HL-60 (cell line): ENCODE data around the gene RALGAPB.

Source experiments
- DNase-seq, 2 experiments: peaks; one replicate each; pipeline ENCODE4 v3.0.0-alpha.2; 2010 to 2020; ENCODE audit warnings: low read depth in 1 of 2, low spot score in 1 of 2
- H3K27ac ChIP-seq: fragments of 250-450 bp; sonication (Bioruptor Pico); replicated peaks from 2 replicates; pipeline ENCODE4 v1.5.1; 2020; ENCODE audit warnings: mild to moderate bottlenecking, moderate library complexity
- H3K27me3 ChIP-seq: fragments of 250-450 bp; sonication (Bioruptor Pico); 2 replicates; pipeline ENCODE4 v1.5.1; 2021; ENCODE audit warnings: mild to moderate bottlenecking, moderate library complexity; ENCODE audit not compliant: insufficient read depth, poor library complexity, severe bottlenecking
- H3K4me3 ChIP-seq: replicated peaks from 2 replicates; pipeline ENCODE4 v1.5.1; 2011; ENCODE audit warnings: mild to moderate bottlenecking, control low read depth, low read length; ENCODE audit not compliant: insufficient read depth
- CTCF ChIP-seq: IDR thresholded peaks from one replicate; pipeline ENCODE4 v1.5.1; 2011; ENCODE audit warnings: low read length, control low read depth, inconsistent platforms; ENCODE audit not compliant: insufficient read depth
- GABPA ChIP-seq: IDR thresholded peaks from 2 replicates; pipeline ENCODE4 v1.6.1; 2012; ENCODE audit warnings: low read depth
- POLR2AphosphoS5 ChIP-seq: IDR thresholded peaks from 2 replicates; pipeline ENCODE4 v1.6.1; 2012; ENCODE audit warnings: low read depth
- REST ChIP-seq: IDR thresholded peaks from 2 replicates; pipeline ENCODE4 v1.6.1; 2012; ENCODE audit warnings: low read depth; ENCODE audit not compliant: insufficient replicate concordance
- SPI1 ChIP-seq: IDR thresholded peaks from 2 replicates; pipeline ENCODE4 v1.6.1; 2012; ENCODE audit warnings: low read depth, mild to moderate bottlenecking, borderline replicate concordance

The RALGAPB gene

GRCh38 chr20:38583306-38583705 is 110.7 kb downstream of the RALGAPB start:
- peaks cover 4% of the 10 kb centered on the region for H3K27me3 ChIP-seq
- H3K4me3 ChIP-seq, result no peak overlapping the region
- TF ChIP-seq REST (no peak), CTCF (no peak), SPI1 (no peak), POLR2AphosphoS5 (no peak), GABPA (no peak)
- DNase-seq, result no peak
- H3K27ac ChIP-seq, result no peak overlapping the region

- DNase-seq, result no peak
- H3K27me3 ChIP-seq, result peaks cover 4% of the 10 kb centered on the region
- H3K27ac ChIP-seq, result no peak overlapping the region
- TF ChIP-seq REST (no peak), SPI1 (no peak), CTCF (no peak), POLR2AphosphoS5 (no peak), GABPA (no peak)
- H3K4me3 ChIP-seq, result no peak overlapping the region
Observed at GRCh38 chr20:38584099-38584763, 111.6 kb downstream of the RALGAPB start.

- DNase-seq, result no peak
- Histone ChIP-seq H3K27me3 (peaks cover 4% of the 10 kb centered on the region), H3K4me3 (no peak overlapping the region), H3K27ac (no peak overlapping the region)
- TF ChIP-seq SPI1 (no peak), POLR2AphosphoS5 (no peak), GABPA (no peak), REST (no peak), CTCF (no peak)
Observed at GRCh38 chr20:38585404-38586180, 112.9 kb downstream of the RALGAPB start.
